ENCODE measurements around the gene BAIAP2. TPM values are rescaled to one million over a fixed set of nuclear protein-coding genes. Genes with fewer than 3 reads are reported as not detected.
A peak's percentile ranks its signal among the peaks of the same experiment; 100 is the strongest.

BAIAP2 gene
- total RNA-seq, 4 donors from 2014 or later: 35.8 to 86.8 (median 42.1) TPM

GRCh38 chr17:81069135-81069645 is 34.2 kb downstream of the BAIAP2 start:
- H3K27me3 ChIP-seq: no peaks in the 10 kb centered on the region
- no peaks in the 10 kb centered on the region for H3K36me3 ChIP-seq
- no peak overlapping the region for H3K4me3 ChIP-seq (replicated peaks in 1 of 3)
- no peak for DNase-seq
- H3K9me3 ChIP-seq: no peaks in the 10 kb centered on the region
- TF ChIP-seq POLR2A (IDR thresholded peaks at IDR 0.05) (no peak), CTCF (IDR thresholded peaks at IDR 0.05) (no peak)
- peaks cover 50 to 54% of the 10 kb centered on the region in 2 donors for H3K4me1 ChIP-seq
- intact Hi-C loops (cut with DNase I): no loop called here
- WGBS, 2 donors: 86 to 95% methylated on average over 13 to 14 of the region's 23 CpGs
- H3K27ac ChIP-seq: peak overlapping the region in 1 of 3 donors; percentile 77

GRCh38 chr17:81070541-81071246 is 35.7 kb downstream of the BAIAP2 start:
- Histone ChIP-seq H3K27me3 (no peaks in the 10 kb centered on the region), H3K4me1 (peaks cover 35 to 39% of the 10 kb centered on the region in 2 donors), H3K4me3 (replicated peaks in 1 of 3) (no peak overlapping the region), H3K9me3 (no peaks in the 10 kb centered on the region), H3K36me3 (no peaks in the 10 kb centered on the region), H3K27ac (peak overlapping the region; percentile 59 to 81 (median 77))
- DNase-seq: no peak
- WGBS, 2 donors: 88 to 91% methylated on average over 14 to 19 of the region's 25 CpGs
- no peak for TF ChIP-seq POLR2A (IDR thresholded peaks at IDR 0.05)
- no peak for TF ChIP-seq CTCF (IDR thresholded peaks at IDR 0.05)
- intact Hi-C loops (cut with DNase I): no loop called here

- H3K27ac ChIP-seq: peak overlapping the region; percentile 59 to 81 (median 77)
- H3K4me3 ChIP-seq (replicated peaks in 1 of 3): no peak overlapping the region
- H3K4me1 ChIP-seq: peaks cover 32 to 34% of the 10 kb centered on the region in 2 donors
- no peaks in the 10 kb centered on the region for H3K36me3 ChIP-seq
- intact Hi-C loops (cut with DNase I): no loop called here
- DNase-seq: peak; percentile 94 to 96
- H3K27me3 ChIP-seq: no peaks in the 10 kb centered on the region
- 32 to 53% methylated on average over 36 to 39 of the region's 39 CpGs for WGBS, 2 donors
- no peaks in the 10 kb centered on the region for H3K9me3 ChIP-seq
- TF ChIP-seq POLR2A (IDR thresholded peaks at IDR 0.05) (peak in 1 of 2 donors; percentile 55), CTCF (IDR thresholded peaks at IDR 0.05) (no peak)
These were observed 37.1 kb downstream of the BAIAP2 start for GRCh38 chr17:81071761-81072741.

- 92 to 94% methylated on average over 42 of the region's 42 CpGs for WGBS, 2 donors
- no peaks in the 10 kb centered on the region for H3K36me3 ChIP-seq
- peaks cover 32 to 34% of the 10 kb centered on the region in 2 donors for H3K4me1 ChIP-seq
These were observed 39.3 kb downstream of the BAIAP2 start for GRCh38 chr17:81073967-81074839.

More at GRCh38 chr17:81073967-81074839, 39.3 kb downstream of the BAIAP2 start:
- intact Hi-C loops (cut with DNase I): no loop called here
- Histone ChIP-seq H3K4me3 (replicated peaks in 1 of 3) (no peak overlapping the region), H3K9me3 (no peaks in the 10 kb centered on the region), H3K27ac (peak overlapping the region in 2 of 3 donors; percentile 77 to 81), H3K27me3 (no peaks in the 10 kb centered on the region)
- DNase-seq: no peak
- no peak for TF ChIP-seq CTCF (IDR thresholded peaks at IDR 0.05)
- no peak for TF ChIP-seq POLR2A (IDR thresholded peaks at IDR 0.05)

Measured in thyroid gland (tissue), 4 donors.